ENCODE measurements around the gene TFF3.

The TFF3 gene

DNA sequence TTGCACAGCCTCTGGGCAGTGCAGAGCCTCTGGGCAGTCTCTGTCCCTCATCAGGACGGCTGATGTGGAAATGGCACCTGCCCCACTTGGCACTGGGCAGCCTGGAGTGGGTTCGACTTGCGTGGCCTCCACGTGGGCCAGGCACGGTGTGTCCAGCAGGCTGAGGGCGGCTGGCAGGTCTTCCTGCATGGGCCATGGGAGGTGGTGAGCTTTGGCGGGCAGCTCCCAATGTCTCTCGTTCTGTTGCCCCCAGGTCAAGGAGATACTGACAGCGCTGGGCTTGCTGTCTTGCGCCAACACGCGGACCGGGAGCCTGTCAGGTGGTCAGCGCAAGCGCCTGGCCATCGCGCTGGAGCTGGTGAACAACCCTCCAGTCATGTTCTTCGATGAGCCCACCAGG is 33.2 kb downstream of the TFF3 start:
- TF ChIP-seq, protein P1, sequence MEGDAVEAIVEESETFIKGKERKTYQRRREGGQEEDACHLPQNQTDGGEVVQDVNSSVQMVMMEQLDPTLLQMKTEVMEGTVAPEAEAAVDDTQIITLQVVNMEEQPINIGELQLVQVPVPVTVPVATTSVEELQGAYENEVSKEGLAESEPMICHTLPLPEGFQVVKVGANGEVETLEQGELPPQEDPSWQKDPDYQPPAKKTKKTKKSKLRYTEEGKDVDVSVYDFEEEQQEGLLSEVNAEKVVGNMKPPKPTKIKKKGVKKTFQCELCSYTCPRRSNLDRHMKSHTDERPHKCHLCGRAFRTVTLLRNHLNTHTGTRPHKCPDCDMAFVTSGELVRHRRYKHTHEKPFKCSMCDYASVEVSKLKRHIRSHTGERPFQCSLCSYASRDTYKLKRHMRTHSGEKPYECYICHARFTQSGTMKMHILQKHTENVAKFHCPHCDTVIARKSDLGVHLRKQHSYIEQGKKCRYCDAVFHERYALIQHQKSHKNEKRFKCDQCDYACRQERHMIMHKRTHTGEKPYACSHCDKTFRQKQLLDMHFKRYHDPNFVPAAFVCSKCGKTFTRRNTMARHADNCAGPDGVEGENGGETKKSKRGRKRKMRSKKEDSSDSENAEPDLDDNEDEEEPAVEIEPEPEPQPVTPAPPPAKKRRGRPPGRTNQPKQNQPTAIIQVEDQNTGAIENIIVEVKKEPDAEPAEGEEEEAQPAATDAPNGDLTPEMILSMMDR (IDR thresholded peaks at IDR 0.05; ENCODE audit: low read depth, low read length): no peak
- no peak overlapping the region for H3K4me3 ChIP-seq (ENCODE audit: low read depth, low read length)

DNA sequence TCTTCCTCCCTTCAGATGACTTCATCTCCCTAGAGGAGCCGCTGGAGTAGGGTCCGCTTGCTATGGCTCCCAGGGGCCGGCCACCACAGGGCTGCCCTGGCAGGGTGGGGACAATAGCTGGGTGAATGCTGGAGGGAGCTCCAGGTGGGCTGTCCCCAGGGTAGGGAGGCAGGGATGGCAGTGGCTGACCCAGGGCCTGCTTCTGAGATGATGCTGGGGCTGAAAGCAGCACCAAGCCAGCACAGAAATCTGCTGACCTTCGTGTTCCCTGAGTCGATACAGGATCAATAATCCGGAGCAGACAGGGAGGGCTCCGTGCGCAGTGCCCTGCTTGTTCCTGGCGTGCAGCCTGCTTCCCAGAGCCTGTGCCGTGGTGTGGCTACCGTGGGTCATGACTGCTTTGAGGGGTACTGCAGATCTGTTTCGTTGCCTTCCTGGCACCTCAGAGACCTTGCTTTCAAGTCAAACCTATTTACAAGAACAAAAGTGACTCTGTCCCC is 34.0 kb downstream of the TFF3 start:
- TF ChIP-seq, protein P1 (IDR thresholded peaks at IDR 0.05; ENCODE audit: low read depth, low read length): no peak

DNA sequence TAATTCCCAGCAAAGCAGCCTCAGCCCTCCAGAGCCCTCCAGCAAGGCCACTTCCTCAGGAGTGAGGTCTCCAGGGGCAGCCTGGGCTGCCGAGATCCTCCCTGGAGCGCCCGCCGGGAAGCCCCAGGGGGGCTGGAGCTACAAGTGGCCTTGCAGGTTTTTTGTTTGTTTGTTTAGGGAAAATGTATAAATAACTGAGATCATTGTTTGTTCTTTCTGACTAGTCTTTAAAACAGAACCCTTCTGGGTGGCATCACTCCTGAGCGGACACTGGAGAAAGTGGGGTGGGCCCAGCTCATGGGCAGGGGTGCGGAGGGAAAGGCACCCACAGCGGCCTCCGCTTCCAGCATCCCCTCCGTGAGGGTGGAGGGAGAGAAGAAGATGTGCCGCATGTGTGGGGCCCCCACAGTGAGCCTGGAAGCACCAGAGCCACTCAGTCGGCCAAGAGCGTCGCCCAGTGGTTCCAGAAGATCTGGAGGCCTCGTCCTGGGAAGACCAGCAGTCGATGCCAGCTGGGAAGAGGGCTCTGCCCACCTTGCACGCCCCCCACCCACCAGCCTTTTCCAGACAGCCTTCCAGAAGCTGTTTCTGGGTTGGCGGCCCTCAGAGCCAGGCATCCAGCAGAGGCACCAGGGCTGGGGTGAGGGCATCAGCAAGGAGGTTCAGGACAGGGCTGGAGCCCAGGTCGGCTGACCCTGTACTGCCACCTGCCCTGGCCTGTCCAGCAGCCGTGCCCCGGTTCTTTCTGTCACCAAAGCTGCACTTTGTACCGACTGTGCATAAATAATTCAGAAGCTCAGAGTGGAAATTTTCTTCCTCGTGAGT is 34.6 kb downstream of the TFF3 start:
- H3K4me3 ChIP-seq (ENCODE audit: low read depth, low read length): no peak overlapping the region
- TF ChIP-seq, protein P1 (IDR thresholded peaks at IDR 0.05; ENCODE audit: low read depth, low read length): no peak

More for the DNA sequence above, 34.0 kb downstream of the TFF3 start:
- H3K4me3 ChIP-seq (ENCODE audit: low read depth, low read length): no peak overlapping the region

DNA sequence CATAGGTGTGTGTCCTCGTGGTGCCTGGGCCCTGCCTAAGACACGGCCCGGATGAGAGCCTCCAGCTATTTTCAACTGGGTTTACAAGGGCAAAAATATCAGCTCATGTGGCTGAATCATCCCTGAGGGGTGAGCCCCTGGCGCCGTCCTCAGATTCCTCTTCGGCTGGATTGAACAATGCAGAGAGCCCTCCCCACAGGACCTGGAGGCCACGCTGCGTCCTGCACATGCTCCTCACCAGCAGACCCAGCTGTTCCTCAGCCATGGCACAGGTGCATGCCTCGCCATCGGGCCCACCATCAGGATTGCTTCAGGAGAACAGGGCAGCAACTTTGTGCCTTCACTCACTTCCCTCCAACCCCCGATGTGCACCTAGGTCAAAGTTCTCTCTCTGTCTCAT is 35.3 kb downstream of the TFF3 start:
- TF ChIP-seq, protein P1 (IDR thresholded peaks at IDR 0.05; ENCODE audit: low read depth, low read length): no peak

DNA sequence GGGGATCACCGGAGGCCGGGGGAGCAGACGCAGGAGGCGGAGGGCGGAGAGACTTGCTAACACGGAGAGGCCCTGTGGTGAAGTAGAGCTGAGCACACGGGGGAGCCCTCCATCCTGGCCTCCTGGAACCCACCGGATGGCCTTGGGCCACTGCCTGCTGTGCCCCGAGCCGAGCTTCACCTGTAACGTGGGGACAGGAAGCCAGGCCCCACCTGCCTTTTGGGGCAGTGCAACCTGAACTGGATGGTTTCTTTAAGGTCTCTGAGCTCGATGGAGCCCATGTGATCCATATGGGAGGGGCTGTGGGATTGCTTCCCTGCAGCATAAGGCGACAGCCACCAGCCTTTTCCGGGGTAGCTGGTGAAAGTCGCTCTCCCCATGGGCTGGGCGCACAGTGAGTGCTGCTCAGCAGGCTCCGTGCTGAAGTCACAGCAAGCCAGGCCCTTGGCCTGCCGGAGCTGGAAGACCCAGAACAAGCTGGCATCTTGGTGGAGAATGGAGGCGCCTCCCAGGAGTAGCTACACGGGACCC is 35.8 kb downstream of the TFF3 start:
- H3K4me3 ChIP-seq (ENCODE audit: low read depth, low read length): no peak overlapping the region
- TF ChIP-seq, protein P1 (IDR thresholded peaks at IDR 0.05; ENCODE audit: low read depth, low read length): no peak

More for the DNA sequence above, 35.3 kb downstream of the TFF3 start:
- no peak overlapping the region for H3K4me3 ChIP-seq (ENCODE audit: low read depth, low read length)

DNA sequence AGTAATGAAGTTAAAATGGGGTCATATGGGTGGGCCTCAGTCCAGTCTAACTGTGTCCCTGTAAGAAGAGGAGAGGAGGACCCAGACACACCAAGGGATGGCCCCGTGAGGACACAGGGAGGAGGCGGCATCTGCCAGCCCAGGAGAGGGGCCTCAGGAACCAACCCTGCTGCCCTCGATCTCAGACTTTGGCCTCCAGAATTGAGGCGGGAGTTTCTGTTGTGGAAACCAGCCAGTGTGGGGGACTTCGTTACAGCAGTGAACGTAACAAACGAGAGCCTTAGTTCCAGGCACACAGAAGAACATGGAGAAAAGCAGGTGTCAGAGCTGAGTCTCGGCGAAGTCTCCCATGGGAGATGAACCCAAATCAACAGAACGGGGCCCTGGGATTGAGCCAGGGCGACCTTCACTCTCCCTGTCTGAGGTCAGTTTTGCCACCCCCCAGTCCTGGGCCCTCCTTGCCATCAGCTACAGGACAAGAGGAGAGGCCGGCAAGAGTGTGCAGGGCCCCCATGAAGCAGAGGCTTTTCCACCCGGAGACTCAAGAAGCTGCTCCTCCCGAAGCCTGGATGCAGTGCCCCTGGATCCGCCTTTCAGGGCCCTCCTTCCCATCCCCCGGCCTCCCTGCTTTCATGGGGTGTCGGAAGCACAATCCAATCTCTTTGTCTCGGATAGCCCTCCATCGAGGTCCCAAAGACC is 36.6 kb downstream of the TFF3 start:
- H3K4me3 ChIP-seq (ENCODE audit: low read depth, low read length): no peak overlapping the region
- TF ChIP-seq, protein P1 (IDR thresholded peaks at IDR 0.05; ENCODE audit: low read depth, low read length): no peak
